NCI-H82 treated with DMSO at 0.1 percent for 48 hours (cell line): ENCODE data around the gene KCNJ4.
"Not testable (repeated sequence)": the region's sequence is repeated elsewhere in the genome, so short reads cannot be mapped to it uniquely, and the experiment has no call there.

ENCODE experiments used
- DNase-seq: peaks from one replicate; lab custom pipeline; 2025; ENCODE audit not compliant: unreplicated experiment; lab: John Stamatoyannopoulos, UW

KCNJ4 gene

GRCh38 chr22:38471237-38471636 lies 16.2 kb upstream of the KCNJ4 start:
- DNase-seq, result no peak

- DNase-seq, result not testable (repeated sequence)
These were observed 15.2 kb upstream of the KCNJ4 start for GRCh38 chr22:38470179-38470578.

GRCh38 chr22:38469306-38469781 lies 14.3 kb upstream of the KCNJ4 start:
- DNase-seq, result no peak

GRCh38 chr22:38468443-38469305 lies 13.7 kb upstream of the KCNJ4 start:
- DNase-seq, result no peak

GRCh38 chr22:38467904-38468442 lies 13.0 kb upstream of the KCNJ4 start, which contains the start of gene KDELR3:
Gene KDELR3 (plus strand): TSS chr22:38468096. CDS start chr22:38468234, 138 bp downstream.
- DNase-seq, result no peak

GRCh38 chr22:38467438-38467903 lies 12.5 kb upstream of the KCNJ4 start:
- DNase-seq, result no peak

GRCh38 chr22:38465673-38466490 lies 10.9 kb upstream of the KCNJ4 start:
- no peak for DNase-seq

- DNase-seq, result no peak
These were observed 10.1 kb upstream of the KCNJ4 start for GRCh38 chr22:38464992-38465672.

- no peak for DNase-seq
These were observed 8.2 kb upstream of the KCNJ4 start for GRCh38 chr22:38462960-38463784.

- peak; percentile 41 for DNase-seq
These were observed 6.5 kb upstream of the KCNJ4 start for GRCh38 chr22:38461414-38462081.

GRCh38 chr22:38461057-38461413 lies 6.0 kb upstream of the KCNJ4 start:
- DNase-seq, result no peak

GRCh38 chr22:38460426-38460840 lies 5.4 kb upstream of the KCNJ4 start:
- DNase-seq, result no peak

- DNase-seq, result no peak
These were observed 2.1 kb upstream of the KCNJ4 start for GRCh38 chr22:38456841-38457699.

- DNase-seq, result no peak
These were observed 1.4 kb upstream of the KCNJ4 start for GRCh38 chr22:38456272-38456835.

GRCh38 chr22:38455530-38456271 lies 702 bp upstream of the KCNJ4 start:
- no peak for DNase-seq

GRCh38 chr22:38454353-38455075 lies 485 bp downstream of the KCNJ4 start:
- DNase-seq, result no peak

- DNase-seq, result no peak
These were observed 1.0 kb downstream of the KCNJ4 start for GRCh38 chr22:38453996-38454352.
